ENCODE data around the gene ADAMTS12.
"Not testable (repeated sequence)": the region's sequence is repeated elsewhere in the genome, so short reads cannot be mapped to it uniquely, and the experiment has no call there.

The ADAMTS12 gene

GRCh38 chr5:33531824-33532223 lies 360.0 kb downstream of the ADAMTS12 start:
- H3K9me3 ChIP-seq (ENCODE audit: control insufficient read depth, low read length): no peaks in the 10 kb centered on the region
- H3K36me3 ChIP-seq (ENCODE audit: control insufficient read depth, insufficient read depth, low read length): no peaks in the 10 kb centered on the region
- DNase-seq: no peak
- H3K27ac ChIP-seq (ENCODE audit: insufficient read depth, low read length, poor library complexity, severe bottlenecking): no peak overlapping the region
- no peaks in the 10 kb centered on the region for H3K27me3 ChIP-seq (replicated peaks; ENCODE audit: control insufficient read depth, insufficient read depth, low read length, poor library complexity, severe bottlenecking)
- H3K4me3 ChIP-seq (ENCODE audit: insufficient read depth, low read depth, low read length, poor library complexity, severe bottlenecking): no peak overlapping the region
- H3K4me1 ChIP-seq (ENCODE audit: control insufficient read depth, insufficient read depth, low read length, poor library complexity, severe bottlenecking): no peaks in the 10 kb centered on the region

- Histone ChIP-seq H3K4me3 (ENCODE audit: insufficient read depth, low read depth, low read length, poor library complexity, severe bottlenecking) (no peak overlapping the region), H3K27ac (ENCODE audit: insufficient read depth, low read length, poor library complexity, severe bottlenecking) (no peak overlapping the region), H3K9me3 (ENCODE audit: control insufficient read depth, low read length) (no peaks in the 10 kb centered on the region), H3K36me3 (ENCODE audit: control insufficient read depth, insufficient read depth, low read length) (no peaks in the 10 kb centered on the region), H3K4me1 (ENCODE audit: control insufficient read depth, insufficient read depth, low read length, poor library complexity, severe bottlenecking) (no peaks in the 10 kb centered on the region), H3K27me3 (replicated peaks; ENCODE audit: control insufficient read depth, insufficient read depth, low read length, poor library complexity, severe bottlenecking) (no peaks in the 10 kb centered on the region)
- DNase-seq: no peak
Observed at GRCh38 chr5:33531037-33531298, 360.8 kb downstream of the ADAMTS12 start.

- DNase-seq: no peak
- H3K36me3 ChIP-seq (ENCODE audit: control insufficient read depth, insufficient read depth, low read length): no peaks in the 10 kb centered on the region
- no peaks in the 10 kb centered on the region for H3K4me1 ChIP-seq (ENCODE audit: control insufficient read depth, insufficient read depth, low read length, poor library complexity, severe bottlenecking)
- H3K9me3 ChIP-seq (ENCODE audit: control insufficient read depth, low read length): no peaks in the 10 kb centered on the region
- no peaks in the 10 kb centered on the region for H3K27me3 ChIP-seq (replicated peaks; ENCODE audit: control insufficient read depth, insufficient read depth, low read length, poor library complexity, severe bottlenecking)
- H3K27ac ChIP-seq (ENCODE audit: insufficient read depth, low read length, poor library complexity, severe bottlenecking): no peak overlapping the region
- no peak overlapping the region for H3K4me3 ChIP-seq (ENCODE audit: insufficient read depth, low read depth, low read length, poor library complexity, severe bottlenecking)
Observed at GRCh38 chr5:33530183-33531036, 361.4 kb downstream of the ADAMTS12 start.

DNA sequence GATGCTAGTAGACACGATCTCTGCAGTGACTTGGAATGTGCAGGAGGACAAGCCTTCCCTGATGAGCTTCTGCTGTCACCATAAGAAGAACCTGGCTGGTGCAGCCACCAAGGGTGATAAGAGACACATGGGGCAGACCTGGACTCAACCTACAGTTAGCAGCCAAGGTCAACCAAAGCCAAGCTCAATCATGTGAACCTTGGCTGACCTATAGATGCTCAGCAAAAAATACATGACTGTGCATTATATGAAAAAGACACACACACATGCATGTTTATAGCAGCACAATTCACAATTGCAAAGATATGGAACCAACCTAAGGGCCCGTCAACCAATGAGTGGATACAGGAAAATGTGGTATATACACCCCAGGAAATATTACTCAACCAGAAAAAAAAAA lies 364.1 kb downstream of the ADAMTS12 start:
- no peak overlapping the region for H3K4me3 ChIP-seq (ENCODE audit: insufficient read depth, low read depth, low read length, poor library complexity, severe bottlenecking)
- H3K27me3 ChIP-seq (replicated peaks; ENCODE audit: control insufficient read depth, insufficient read depth, low read length, poor library complexity, severe bottlenecking): no peaks in the 10 kb centered on the region
- no peak overlapping the region for H3K27ac ChIP-seq (ENCODE audit: insufficient read depth, low read length, poor library complexity, severe bottlenecking)
- no peaks in the 10 kb centered on the region for H3K36me3 ChIP-seq (ENCODE audit: control insufficient read depth, insufficient read depth, low read length)
- no peak for DNase-seq
- H3K4me1 ChIP-seq (ENCODE audit: control insufficient read depth, insufficient read depth, low read length, poor library complexity, severe bottlenecking): no peaks in the 10 kb centered on the region
- H3K9me3 ChIP-seq (ENCODE audit: control insufficient read depth, low read length): no peaks in the 10 kb centered on the region

GRCh38 chr5:33526755-33527154 lies 365.0 kb downstream of the ADAMTS12 start:
- H3K27me3 ChIP-seq (replicated peaks; ENCODE audit: control insufficient read depth, insufficient read depth, low read length, poor library complexity, severe bottlenecking): no peaks in the 10 kb centered on the region
- H3K36me3 ChIP-seq (ENCODE audit: control insufficient read depth, insufficient read depth, low read length): no peaks in the 10 kb centered on the region
- no peaks in the 10 kb centered on the region for H3K4me1 ChIP-seq (ENCODE audit: control insufficient read depth, insufficient read depth, low read length, poor library complexity, severe bottlenecking)
- DNase-seq: no peak
- H3K9me3 ChIP-seq (ENCODE audit: control insufficient read depth, low read length): no peaks in the 10 kb centered on the region
- no peak overlapping the region for H3K4me3 ChIP-seq (ENCODE audit: insufficient read depth, low read depth, low read length, poor library complexity, severe bottlenecking)
- H3K27ac ChIP-seq (ENCODE audit: insufficient read depth, low read length, poor library complexity, severe bottlenecking): no peak overlapping the region

DNA sequence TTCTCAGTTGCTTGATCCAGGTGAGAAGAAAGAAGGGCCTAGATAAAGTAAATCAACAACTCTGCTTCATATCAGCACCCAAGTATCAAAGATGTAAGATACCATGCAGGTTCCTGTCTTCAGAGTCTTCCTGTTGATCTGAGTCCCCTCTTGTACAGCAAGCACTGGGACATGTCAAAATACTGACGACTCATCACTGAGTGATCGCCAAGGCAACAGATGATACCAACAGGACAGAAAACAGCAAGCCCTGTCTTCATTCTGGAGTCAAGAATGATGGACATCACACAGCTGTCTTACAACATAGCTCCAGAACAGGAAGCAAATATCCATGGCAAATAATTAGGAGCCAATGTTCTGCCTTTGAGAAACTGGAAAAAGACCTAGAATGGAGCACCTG lies 367.3 kb downstream of the ADAMTS12 start:
- no peak overlapping the region for H3K27ac ChIP-seq (ENCODE audit: insufficient read depth, low read length, poor library complexity, severe bottlenecking)

GRCh38 chr5:33523208-33523771 lies 368.5 kb downstream of the ADAMTS12 start:
- no peaks in the 10 kb centered on the region for H3K9me3 ChIP-seq (ENCODE audit: control insufficient read depth, low read length)
- H3K4me1 ChIP-seq (ENCODE audit: control insufficient read depth, insufficient read depth, low read length, poor library complexity, severe bottlenecking): no peaks in the 10 kb centered on the region
- H3K4me3 ChIP-seq (ENCODE audit: insufficient read depth, low read depth, low read length, poor library complexity, severe bottlenecking): no peak overlapping the region
- DNase-seq: no peak
- H3K27ac ChIP-seq (ENCODE audit: insufficient read depth, low read length, poor library complexity, severe bottlenecking): no peak overlapping the region
- H3K27me3 ChIP-seq (replicated peaks; ENCODE audit: control insufficient read depth, insufficient read depth, low read length, poor library complexity, severe bottlenecking): no peaks in the 10 kb centered on the region
- no peaks in the 10 kb centered on the region for H3K36me3 ChIP-seq (ENCODE audit: control insufficient read depth, insufficient read depth, low read length)

More for the DNA sequence above, 367.3 kb downstream of the ADAMTS12 start:
- Histone ChIP-seq H3K9me3 (ENCODE audit: control insufficient read depth, low read length) (no peaks in the 10 kb centered on the region), H3K4me3 (ENCODE audit: insufficient read depth, low read depth, low read length, poor library complexity, severe bottlenecking) (no peak overlapping the region), H3K36me3 (ENCODE audit: control insufficient read depth, insufficient read depth, low read length) (no peaks in the 10 kb centered on the region), H3K4me1 (ENCODE audit: control insufficient read depth, insufficient read depth, low read length, poor library complexity, severe bottlenecking) (no peaks in the 10 kb centered on the region), H3K27me3 (replicated peaks; ENCODE audit: control insufficient read depth, insufficient read depth, low read length, poor library complexity, severe bottlenecking) (no peaks in the 10 kb centered on the region)
- no peak for DNase-seq

- no peak overlapping the region for H3K4me3 ChIP-seq (ENCODE audit: insufficient read depth, low read depth, low read length, poor library complexity, severe bottlenecking)
- H3K9me3 ChIP-seq (ENCODE audit: control insufficient read depth, low read length): no peaks in the 10 kb centered on the region
- H3K27me3 ChIP-seq (replicated peaks; ENCODE audit: control insufficient read depth, insufficient read depth, low read length, poor library complexity, severe bottlenecking): no peaks in the 10 kb centered on the region
- no peak overlapping the region for H3K27ac ChIP-seq (ENCODE audit: insufficient read depth, low read length, poor library complexity, severe bottlenecking)
- no peak for DNase-seq
- no peaks in the 10 kb centered on the region for H3K36me3 ChIP-seq (ENCODE audit: control insufficient read depth, insufficient read depth, low read length)
- H3K4me1 ChIP-seq (ENCODE audit: control insufficient read depth, insufficient read depth, low read length, poor library complexity, severe bottlenecking): no peaks in the 10 kb centered on the region
Observed at GRCh38 chr5:33516421-33516820, 375.4 kb downstream of the ADAMTS12 start.

DNA sequence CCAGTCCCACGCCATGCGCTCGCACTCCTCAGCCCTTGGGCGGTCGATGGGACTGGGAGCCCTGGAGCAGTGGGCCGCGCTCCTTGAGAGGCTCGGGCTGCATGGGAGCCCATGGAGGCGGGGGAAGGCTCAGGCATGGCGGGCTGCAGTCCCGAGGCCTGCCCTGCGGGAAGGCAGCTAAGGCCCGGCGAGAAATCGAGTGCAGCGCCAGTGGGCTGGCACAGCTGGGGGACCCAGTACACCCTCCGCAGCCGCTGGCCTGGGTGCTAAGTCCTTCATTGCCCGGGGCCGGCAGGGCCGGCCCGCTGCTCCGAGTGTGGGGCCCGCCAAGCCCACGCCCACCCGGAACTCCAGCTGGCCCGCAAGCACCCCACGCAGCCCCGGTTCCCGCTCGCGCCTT lies 376.4 kb downstream of the ADAMTS12 start:
- H3K36me3 ChIP-seq (ENCODE audit: control insufficient read depth, insufficient read depth, low read length); H3K27me3 ChIP-seq (replicated peaks; ENCODE audit: control insufficient read depth, insufficient read depth, low read length, poor library complexity, severe bottlenecking); DNase-seq; H3K27ac ChIP-seq (ENCODE audit: insufficient read depth, low read length, poor library complexity, severe bottlenecking); H3K4me3 ChIP-seq (ENCODE audit: insufficient read depth, low read depth, low read length, poor library complexity, severe bottlenecking); H3K9me3 ChIP-seq (ENCODE audit: control insufficient read depth, low read length); H3K4me1 ChIP-seq (ENCODE audit: control insufficient read depth, insufficient read depth, low read length, poor library complexity, severe bottlenecking): not testable (repeated sequence)

DNA sequence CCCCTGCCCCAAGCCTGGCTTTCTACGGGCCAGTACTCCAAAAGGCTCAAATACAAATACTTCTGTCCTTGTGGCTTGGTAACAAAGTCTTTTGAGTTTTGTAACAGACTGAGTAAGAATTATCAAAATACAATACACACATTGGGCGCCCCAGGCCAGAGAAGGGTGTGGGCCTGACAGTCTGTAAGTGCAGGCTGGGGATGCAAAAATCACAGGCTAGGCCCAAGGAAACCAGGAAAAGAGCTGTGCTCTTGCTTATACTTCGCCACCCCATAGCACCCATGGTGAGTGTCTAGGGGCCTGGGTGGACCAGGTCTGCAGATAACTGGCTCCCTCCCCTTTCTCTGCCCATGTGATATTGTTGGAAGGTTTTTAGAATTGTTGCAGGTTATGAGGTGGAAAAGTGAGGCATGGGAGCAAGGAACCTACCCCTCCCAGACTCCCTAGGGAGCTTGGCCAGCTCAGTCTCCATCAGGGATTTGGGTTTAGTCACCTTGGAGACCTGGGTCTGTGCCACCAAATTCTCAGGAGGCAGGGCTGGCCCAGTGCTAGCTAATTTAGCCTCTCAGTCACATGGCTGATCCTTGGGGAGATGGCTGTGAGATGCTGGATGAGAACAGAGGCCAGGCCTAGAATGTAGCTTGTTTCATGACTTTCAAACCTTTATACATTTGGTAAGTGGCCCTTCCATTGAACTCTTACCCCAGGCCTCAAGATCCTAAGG lies 378.2 kb downstream of the ADAMTS12 start:
- Histone ChIP-seq H3K27me3 (replicated peaks; ENCODE audit: control insufficient read depth, insufficient read depth, low read length, poor library complexity, severe bottlenecking) (no peaks in the 10 kb centered on the region), H3K4me1 (ENCODE audit: control insufficient read depth, insufficient read depth, low read length, poor library complexity, severe bottlenecking) (no peaks in the 10 kb centered on the region), H3K4me3 (ENCODE audit: insufficient read depth, low read depth, low read length, poor library complexity, severe bottlenecking) (no peak overlapping the region), H3K9me3 (ENCODE audit: control insufficient read depth, low read length) (no peaks in the 10 kb centered on the region), H3K27ac (ENCODE audit: insufficient read depth, low read length, poor library complexity, severe bottlenecking) (no peak overlapping the region), H3K36me3 (ENCODE audit: control insufficient read depth, insufficient read depth, low read length) (no peaks in the 10 kb centered on the region)
- DNase-seq: no peak
